MV-4-11 (cell line): Measurements from ENCODE around the gene SDR9C7.
A peak's percentile ranks its signal among the peaks of the same experiment; 100 is the strongest.
"Not testable (repeated sequence)": the region's sequence is repeated elsewhere in the genome, so short reads cannot be mapped to it uniquely, and the experiment has no call there.

Experiments
- DNase-seq: peaks from one replicate; lab custom pipeline; 2025; lab: John Stamatoyannopoulos, UW

Gene SDR9C7

DNA sequence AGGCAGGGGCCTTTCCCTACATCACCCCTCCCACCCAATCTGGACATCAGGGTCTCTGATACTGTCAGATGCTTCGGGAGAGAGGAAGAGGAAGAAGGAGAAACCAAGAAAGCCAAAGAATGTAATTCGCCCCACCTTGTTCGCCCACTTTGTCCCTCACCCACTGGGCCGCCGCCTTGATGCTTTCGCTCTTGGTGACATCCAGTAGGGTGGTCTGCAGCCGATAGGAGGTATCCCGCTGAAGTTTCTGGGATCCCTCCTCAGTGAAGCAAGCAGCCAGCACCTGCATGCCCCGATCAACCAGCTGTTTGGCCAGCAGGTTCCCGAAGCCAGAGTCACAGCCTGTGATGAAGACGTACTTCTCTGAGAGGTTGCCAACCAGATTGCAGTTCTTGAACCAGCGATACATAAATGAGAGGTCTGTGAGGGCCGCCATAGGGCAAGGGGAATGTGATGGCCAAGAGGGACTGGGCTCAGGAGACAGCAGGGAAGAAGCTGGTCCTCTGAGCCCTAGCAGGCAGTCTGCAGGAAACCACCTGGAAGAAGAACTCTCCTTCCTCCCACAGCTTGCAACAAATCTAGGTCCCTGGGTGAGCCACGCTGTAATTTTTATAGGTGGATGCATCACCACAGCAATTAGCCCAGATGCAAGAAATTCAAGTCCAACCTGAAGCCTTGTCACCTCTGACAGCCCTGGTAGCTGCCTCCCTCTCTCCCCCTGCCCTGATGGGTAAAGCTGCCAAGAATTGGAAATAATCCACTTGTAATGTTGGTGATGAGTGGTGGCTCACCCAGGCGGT, at the start of gene SDR9C7:
Gene SDR9C7, minus strand, starts transcription at position 583 of the 800 bp plus-strand sequence. Its CDS starts 147 bp downstream, at position 436.
- DNase-seq, result no peak

DNA sequence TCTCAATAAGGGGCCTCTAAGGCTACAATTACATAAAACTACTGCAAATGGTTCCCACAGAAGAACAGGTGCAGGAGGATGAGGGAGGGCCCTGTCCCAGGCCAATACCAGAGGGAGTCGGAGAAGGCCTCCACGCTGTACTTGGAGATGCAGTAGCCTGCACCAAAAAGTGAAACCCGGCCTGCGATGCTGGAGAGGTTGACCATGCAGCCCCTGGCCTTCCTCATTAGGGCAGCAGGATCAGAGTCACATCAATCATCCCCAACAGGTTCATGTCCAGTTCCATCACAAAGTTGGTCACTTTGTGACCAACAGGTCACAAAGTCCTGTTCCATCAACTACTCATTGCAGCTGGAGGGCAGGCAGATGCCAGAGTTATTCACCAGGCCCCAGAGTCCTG, 49.2 kb upstream of the SDR9C7 start:
- no peak for DNase-seq

DNA sequence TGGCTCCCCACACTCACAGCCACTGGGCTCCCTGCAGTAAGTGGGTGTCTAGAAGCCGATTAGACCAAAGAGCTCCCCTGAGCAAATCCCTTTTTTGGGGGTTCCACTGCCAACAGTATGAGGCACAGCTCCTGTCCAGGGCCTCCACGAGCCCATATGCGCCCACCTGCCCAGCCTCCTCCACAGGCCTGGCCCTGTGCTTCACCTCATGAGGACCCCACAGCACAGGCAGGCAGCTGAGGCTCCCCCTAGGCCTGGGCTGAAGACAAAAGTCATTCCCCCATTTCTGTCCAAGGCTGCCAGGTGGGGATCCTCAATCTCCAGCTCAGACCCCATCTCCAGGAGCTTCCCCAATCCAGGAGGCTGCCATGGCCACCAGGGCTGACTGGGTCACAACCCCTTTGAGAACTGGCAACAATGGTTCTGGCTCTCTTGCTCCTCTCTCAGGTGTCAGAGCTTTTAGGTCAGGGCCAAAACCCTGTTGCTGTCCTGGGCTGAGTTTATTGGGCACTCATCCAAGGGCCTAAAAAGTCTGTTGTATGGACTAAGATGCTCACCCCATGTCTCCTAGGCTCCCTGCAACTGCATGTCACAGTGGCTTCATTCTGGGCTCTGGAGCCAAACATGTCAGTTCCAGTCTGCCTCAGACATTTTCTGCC, 48.5 kb upstream of the SDR9C7 start:
- not testable (repeated sequence) for DNase-seq

DNA sequence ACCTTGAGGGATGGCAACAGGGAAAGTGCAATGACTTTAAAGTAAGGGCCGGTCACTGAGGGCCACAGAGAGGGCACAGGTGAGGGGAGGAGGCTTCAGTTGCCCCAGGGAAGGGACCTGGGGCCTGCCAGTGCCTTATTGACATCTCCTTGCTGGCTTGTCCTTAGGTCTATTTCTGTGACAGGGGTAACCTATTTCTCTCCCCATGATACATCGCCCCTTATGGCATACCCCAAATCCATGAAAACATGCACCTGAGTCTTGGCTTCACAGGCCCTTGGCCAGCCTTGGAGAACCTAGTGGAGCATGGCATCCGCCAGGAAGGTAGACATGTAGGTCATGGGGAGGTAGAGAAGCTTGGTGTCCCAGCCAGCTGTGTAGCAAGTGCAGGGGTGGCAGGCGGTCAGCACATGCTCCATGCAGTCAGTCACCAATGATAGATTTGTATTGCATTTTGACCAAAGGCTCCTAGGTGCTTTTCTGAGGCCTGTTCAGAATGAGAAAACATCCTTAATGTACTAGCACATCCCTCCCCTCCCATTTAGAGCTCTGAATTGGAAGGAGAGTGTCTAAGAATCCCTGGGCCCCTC, 46.8 kb upstream of the SDR9C7 start:
- DNase-seq, result no peak

DNA sequence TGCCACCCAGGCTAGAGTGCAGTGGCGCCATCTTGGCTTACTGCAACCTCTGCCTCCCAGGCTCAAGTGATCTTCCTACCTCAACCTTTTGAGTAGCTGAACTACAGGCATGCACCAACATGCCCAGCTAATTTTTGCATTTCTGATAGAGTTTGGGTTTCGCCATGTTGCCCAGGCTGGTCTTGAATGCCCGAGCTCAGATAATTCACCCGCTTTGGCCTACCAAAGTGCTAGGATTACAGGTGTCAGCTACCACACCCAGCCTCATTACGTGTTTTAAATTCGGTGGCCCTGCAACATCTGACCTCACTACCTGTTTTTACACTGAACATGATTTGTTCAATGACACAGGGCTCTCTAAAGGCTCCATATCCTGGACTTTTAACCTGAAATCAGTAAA, 46.1 kb upstream of the SDR9C7 start:
- DNase-seq, result no peak

DNA sequence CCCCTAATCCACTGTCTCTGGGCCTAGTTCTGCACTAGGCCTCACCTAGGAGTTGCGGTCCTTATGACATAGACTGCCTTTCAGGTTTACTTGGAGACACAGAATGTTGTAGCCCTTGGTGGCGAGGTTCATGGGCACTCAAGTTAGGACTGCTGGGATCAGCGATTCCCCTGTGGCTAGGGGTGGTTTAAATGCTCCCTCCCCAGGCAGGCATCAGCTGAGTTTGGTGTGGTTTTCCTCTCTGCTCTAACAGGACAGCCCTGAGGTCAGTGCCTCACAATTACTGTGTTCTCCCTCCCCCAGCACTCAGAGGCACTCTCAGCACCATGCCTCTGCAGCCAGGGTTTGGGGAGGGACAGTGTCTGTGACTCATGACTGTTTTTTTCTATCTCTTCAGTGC, 45.4 kb upstream of the SDR9C7 start:
- DNase-seq, result no peak

DNA sequence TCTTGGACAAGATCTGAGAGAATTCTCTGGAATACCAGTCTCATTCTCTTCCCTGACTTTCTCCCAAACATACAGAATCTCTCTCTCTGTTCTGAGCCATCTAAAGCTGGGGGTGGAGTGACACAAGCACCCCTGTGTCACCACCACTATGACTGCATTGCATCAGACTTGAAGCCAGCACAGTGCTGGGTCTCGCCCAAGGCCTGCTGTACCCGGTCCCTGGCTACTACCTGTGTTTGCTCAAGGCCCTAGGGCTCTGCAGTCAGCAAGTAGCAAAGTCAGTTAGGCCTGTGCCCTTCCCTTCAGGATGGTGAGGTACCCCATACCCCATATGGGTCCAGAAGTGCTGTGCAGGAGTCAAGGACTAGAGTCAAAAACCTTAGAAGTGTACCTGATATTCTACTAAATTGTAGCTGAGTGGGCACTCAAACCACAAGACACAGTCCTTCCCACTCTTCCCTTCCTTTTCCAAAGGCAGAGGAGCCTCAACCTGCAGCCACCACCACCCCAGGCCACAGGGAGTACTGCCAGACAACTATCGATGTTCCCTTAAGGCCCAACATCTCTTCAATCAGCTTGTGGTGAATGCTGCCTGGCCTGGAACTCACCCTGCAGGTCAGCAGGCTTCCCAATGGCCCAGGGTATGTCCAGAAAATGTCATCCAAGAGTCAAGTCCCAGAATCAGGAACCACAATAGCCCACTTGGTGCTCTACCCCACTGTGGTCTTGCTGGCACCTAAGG, 44.4 kb upstream of the SDR9C7 start:
- no peak for DNase-seq

DNA sequence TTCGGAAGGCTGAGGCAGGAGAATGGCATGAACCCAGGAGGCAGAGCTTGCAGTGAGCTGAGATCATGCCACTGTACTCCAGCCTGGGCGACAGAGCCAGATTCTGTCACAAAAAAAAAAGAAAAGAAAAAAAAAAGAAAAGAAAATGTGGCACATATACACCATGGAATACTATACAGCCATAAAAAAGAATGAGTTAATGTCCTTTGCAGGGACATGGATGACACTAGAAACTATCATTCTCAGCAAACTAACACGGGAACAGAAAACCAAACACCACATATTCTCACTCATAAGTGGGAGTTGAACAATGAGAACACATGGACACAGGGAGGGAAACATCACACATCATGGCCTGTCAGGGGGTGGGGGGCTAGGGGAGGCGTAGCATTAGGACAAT, 43.2 kb upstream of the SDR9C7 start:
- not testable (repeated sequence) for DNase-seq

DNA sequence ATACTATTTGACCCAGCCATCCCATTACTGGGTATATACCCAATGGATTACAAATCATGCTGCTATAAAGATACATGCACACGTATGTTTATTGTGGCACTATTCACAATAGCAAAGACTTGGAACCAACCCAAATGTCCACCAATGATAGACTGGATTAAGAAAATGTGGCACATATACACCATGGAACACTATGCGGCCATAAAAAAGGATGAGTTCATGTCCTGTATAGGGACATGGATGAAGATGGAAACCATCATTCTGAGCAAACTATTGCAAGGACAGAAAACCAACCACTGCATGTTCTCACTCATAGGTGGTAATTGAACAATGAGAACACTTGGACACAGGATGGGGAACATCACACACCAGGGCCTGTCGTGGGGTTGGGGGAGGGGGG, 40.0 kb upstream of the SDR9C7 start:
- not testable (repeated sequence) for DNase-seq

DNA sequence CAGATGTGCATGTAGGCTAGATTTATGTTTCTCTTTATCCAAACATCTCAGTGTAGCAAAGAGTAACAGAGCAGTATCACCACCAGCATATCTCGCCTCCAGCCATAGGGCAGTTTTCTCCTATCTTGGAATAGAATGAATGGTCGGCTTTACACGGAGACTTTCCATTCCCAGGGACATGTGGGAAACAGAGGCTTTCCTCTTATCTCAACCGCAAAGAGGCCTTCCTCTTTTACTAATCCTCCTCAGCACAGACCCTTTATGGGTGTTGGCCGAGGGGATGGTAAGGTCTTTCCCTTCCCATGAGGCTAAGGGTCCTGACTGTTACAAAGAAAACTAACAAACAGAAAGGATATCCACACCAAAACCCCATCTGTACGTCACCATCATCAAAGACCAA, 34.7 kb upstream of the SDR9C7 start:
- peak; percentile 21 for DNase-seq

DNA sequence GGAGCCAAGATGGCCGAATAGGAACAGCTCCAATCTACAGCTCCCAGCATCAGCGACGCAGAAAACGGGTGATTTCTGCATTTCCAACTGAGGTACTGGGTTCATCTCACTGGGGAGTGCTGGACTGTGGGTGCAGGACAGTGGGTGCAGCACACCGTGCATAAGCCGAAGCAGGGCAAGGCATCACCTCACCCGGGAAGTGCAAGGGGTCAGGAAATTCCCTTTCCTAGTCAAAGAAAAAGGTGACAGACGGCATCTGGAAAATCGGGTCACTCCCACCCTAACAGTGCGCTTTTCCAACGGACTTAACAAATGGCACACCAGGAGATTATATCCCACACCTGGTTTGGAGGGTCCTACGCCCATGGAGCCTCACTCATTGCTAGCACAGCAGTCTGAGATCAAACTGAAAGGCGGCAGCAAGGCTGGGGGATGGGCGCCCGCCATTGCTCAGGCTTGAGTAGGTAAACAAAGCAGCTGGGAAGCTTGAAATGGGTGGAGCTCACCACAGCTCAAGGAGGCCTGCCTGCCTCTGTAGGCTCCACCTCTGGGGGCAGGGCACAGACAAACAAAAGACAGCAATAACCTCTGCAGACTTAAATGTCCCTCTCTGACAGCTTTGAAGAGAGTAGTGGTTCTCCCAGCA, 31.9 kb upstream of the SDR9C7 start:
- not testable (repeated sequence) for DNase-seq

DNA sequence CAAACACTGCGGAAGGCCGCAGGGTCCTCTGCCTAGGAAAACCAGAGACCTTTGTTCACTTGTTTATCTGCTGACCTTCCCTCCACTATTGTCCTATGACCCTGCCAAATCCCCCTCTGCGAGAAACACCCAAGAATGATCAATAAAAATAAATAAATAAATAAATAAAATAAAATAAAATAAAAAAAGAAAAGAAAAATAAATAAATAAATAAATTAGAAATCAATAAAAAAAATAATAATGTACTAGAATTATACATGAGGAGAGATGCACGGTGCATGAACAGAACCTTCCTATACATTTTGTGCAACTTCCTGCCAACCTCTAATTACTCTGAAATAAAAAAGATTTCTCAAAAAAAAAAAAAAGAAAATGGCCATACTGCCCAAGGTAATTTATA, 30.9 kb upstream of the SDR9C7 start:
- not testable (repeated sequence) for DNase-seq

DNA sequence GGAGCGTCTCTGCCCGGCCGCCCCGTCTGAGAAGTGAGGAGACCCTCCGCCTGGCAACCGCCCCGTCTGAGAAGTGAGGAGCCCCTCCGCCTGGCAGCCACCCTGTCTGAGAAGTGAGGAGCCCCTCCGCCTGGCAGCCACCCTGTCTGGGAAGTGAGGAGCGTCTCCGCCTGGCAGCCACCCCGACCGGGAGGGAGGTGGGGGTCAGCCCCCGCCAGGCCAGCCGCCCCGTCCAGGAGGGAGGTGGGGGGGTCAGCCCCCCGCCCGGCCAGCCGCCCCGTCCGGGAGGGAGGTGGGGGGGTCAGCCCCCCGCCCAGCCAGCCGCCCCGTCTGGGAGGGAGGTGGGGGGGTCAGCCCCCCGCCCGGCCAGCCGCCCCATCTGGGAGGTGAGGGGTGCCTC, 29.3 kb upstream of the SDR9C7 start:
- DNase-seq, result not testable (repeated sequence)

DNA sequence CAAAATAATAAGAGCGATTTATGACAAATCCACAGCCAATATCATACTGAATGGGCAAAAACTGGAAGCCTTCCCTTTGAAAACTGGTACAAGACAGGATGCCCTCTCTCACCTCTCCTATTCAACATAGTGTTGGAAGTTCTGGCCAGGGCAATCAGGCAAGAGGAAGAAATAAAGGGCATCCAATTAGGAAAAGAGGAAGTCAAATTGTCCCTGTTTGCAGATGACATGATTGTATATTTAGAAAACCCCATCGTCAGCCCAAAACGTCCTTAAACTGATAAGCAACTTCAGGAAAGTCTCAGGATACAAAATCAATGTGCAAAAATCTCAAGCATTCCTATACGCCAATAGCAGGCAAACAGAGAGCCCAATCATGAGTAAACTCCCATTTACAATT, 28.0 kb upstream of the SDR9C7 start:
- not testable (repeated sequence) for DNase-seq

DNA sequence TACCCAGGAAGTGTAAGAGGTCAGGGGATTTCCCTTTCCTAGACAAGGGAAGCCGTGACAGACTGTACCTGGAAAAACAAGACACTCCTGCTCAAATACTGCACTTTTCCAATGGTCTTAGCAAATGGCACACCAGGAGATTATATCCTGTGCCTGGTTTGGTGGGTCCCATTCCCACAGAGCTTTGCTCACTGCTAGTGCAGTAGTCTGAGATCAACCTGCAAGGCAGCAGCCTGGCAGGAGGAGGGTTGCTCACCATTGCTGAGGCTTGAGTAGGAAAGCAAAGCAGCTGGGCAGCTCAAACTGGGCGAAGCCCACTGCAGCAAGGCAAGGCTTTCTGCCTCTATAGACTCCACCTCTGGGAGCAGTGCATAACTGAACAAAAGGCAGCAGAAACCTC, 24.2 kb upstream of the SDR9C7 start:
- DNase-seq, result no peak

DNA sequence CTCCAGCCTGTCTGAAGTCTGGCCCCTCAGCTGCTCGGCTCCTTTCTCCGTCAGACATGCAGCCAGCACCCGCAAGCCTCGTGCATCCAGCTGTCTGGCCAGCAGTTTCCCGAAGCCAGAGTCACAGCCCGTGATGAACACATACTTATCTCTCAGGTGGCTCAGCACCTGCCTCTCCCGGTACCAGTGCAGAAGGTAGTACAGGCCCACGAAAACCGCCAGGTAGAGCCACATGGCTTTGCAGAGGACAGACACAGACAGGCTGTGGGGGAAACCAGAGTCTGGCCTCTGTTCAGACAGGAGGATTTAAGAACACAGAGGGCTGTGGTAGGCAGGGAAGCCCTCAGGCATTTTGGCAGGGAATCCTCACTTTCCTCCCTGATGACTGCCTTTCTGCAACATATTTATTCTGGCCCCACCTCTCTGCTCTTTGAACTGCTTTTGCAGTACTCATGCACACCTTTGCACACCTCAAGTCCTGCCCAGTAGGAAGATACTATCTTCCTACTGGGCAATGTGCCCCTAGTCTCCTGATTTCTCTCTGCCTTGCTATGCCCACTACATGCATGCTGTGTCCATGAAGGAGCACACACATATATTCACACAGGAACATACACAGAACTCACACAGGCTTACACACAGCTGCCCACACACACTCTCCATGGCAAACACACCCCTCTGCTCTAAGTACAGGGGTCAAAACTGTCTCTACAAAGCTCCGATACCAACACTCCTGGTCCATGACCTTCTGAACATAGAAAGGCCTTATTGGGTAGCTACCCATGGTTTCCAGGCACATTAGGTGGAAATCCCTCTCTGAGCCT, 23.2 kb upstream of the SDR9C7 start, which contains the start of gene RDH16:
Gene RDH16, minus strand, starts transcription at position 380 of the 824 bp plus-strand sequence. Its CDS starts 146 bp downstream, at position 234.
- no peak for DNase-seq

DNA sequence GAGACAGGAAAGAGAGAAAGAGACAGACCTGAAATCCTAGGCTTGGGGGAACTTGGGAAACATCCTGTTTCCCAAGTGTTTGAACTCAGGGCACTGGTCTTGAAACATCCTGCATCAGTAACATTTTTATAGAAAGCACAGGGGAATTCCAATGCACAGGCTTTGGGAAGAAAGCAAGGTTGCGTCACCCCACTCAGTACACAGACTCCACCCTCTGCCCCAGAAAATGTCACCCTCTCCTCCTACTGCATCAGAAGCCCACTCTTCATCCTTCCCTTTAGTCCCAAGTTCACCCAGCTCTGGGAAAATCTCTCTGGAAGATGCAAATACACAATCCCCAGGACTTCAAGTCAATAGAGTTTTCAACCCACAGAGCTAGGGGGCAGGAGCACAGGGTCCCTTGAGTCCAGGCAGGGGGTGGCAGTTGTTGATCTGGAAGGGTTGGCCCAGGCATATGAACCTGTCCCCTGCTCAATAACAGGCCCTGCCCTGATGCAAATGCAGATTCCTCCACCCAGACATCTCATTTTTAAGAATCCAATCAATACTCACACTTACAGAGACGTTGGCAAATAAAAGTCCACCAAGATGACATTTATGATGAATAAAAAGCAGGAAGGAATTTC, 21.5 kb upstream of the SDR9C7 start:
- no peak for DNase-seq

DNA sequence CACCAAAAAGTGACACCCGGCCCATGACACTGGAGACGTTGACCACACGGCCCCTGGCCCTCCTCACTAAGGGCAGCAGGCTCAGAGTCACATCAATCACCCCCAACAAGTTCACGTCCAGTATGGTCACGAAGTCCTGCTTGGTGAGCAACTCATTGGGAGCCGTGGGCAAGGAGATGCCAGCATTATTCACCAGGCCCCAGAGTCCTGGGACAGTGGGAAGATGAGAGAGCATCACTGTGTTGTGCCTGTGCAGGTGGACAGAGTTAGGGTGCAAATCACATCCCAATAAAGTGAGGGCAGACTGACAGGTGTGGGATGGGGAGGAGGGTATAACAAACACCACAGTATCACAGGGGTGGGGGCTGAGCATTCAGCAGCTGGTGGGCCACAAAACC, 20.7 kb upstream of the SDR9C7 start:
- DNase-seq, result no peak

DNA sequence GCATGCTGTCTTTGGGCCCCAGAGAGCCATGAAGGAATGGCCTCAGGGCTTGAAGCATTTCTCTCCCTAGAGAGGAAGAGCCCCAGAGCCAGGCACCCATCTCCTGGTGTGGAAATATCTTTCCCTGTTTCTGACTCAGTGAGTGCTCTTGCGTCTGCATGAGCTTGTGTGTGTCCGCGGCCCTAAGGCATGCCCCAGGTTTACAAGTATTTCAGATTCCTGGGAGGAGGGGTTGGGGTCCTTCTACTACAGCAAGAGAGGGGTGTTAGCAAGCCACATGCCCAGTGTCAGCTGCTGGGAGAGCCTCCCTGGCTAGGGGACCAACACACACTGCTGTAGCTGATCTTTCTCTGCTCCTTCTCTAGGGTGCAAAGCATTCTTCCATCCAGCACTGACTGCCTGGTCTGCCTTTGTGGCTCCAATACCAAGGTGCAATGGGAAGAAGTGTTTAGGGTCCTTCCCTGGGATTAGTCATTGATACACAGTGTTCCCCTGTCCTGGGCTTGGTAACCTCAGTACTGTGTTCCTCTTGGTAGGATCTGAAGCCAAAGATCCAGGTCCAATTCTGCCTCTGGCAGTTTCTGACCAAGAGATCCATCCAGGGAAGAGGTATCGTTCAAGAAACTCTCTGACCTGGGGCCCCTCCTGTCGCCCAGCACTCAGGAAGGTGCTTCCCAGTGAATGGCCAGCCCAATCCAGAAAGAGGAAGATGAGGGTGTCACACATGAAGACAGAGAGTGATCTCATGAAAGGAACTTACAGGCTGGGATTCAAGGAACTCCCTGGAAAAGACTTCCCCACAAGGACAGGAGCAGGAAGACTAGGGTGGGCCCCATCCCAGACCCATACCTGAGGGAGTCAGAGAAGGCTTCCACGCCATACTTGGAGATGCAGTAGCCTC, 20.1 kb upstream of the SDR9C7 start:
- DNase-seq, result no peak
